ENCODE measurements around the gene OR5AU1.

Gene OR5AU1

GRCh38 chr14:21106176-21106497 is 49.7 kb downstream of the OR5AU1 start:
- no peak for DNase-seq

DNA sequence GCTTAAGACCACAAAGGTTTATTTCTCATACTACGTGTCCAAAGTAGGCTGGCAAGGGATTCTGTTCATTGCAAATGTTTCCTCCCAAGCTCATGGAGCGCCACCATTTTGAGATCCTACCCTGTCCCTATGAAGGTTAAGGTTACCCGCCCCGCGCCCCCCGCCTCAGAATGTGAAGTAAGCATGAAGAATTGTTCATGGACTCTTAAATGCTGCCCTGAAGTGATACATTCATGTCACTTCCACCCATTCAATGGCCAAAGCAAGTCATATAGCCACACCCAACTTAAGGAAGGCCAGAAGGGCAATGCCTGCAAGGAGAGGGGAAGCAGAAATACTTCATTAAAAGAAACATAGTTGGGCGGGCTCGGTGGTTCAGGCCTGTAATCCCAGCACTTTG is 50.8 kb downstream of the OR5AU1 start:
- DNase-seq: no peak
